GM10266 (cell line): ENCODE results near the gene CST3.
"Not testable (repeated sequence)": the region's sequence is repeated elsewhere in the genome, so short reads cannot be mapped to it uniquely, and the experiment has no call there.

Source experiments
- DNase-seq: peaks from one replicate; pipeline ENCODE4 v3.0.0; 2012; ENCODE audit errors: extremely low spot score
- CTCF ChIP-seq: IDR thresholded peaks from 2 replicates; pipeline ENCODE4 v1.5.1; 2012; ENCODE audit warnings: mild to moderate bottlenecking, low read depth; ENCODE audit not compliant: control insufficient read depth, insufficient read depth; ENCODE audit errors: missing control alignments

CST3 gene

GRCh38 chr20:23626040-23626620, 11.6 kb downstream of the CST3 start:
- TF ChIP-seq CTCF: no peak
- no peak for DNase-seq

- no peak for TF ChIP-seq CTCF
- DNase-seq: no peak
These were observed 12.4 kb downstream of the CST3 start for GRCh38 chr20:23625236-23625964.

GRCh38 chr20:23624324-23624691, 13.4 kb downstream of the CST3 start:
- no peak for DNase-seq
- TF ChIP-seq CTCF: no peak

- DNase-seq: no peak
- TF ChIP-seq CTCF: no peak
These were observed 14.0 kb downstream of the CST3 start for GRCh38 chr20:23623666-23624323.

GRCh38 chr20:23622839-23623343, 14.9 kb downstream of the CST3 start:
- no peak for DNase-seq
- TF ChIP-seq CTCF: no peak

GRCh38 chr20:23622401-23622800, 15.4 kb downstream of the CST3 start:
- DNase-seq: not testable (repeated sequence)

- not testable (repeated sequence) for DNase-seq
These were observed 16.9 kb downstream of the CST3 start for GRCh38 chr20:23620670-23621386.

GRCh38 chr20:23614163-23614562, 23.6 kb downstream of the CST3 start:
- TF ChIP-seq CTCF: no peak
- DNase-seq: no peak
